ENCODE measurements around the gene PLCB2. TPM values are rescaled to one million over a fixed set of nuclear protein-coding genes. Genes with fewer than 3 reads are reported as not detected.
A peak's percentile ranks its signal among the peaks of the same experiment; 100 is the strongest.

The PLCB2 gene
- total and polyA plus RNA-seq, 2 experiments from 2014 or later = 9.5 to 13.8 TPM

DNA sequence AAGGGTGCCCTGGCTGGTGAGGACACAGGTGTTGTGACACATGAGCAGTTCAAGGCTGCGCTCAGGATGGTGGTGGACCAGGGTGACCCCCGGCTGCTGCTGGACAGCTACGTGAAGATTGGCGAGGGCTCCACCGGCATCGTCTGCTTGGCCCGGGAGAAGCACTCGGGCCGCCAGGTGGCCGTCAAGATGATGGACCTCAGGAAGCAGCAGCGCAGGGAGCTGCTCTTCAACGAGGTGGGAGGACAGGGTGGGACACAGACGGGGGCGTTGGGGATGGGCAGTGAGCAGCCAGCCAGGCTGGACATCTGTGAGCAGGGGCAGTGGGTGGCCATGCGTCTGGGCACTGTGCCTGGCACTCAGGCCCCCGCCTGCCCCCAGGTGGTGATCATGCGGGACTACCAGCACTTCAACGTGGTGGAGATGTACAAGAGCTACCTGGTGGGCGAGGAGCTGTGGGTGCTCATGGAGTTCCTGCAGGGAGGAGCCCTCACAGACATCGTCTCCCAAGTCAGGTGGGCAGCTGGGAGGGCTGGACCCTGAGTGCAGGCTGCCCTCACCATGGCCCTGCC is 35.2 kb downstream of the PLCB2 start:
- Histone ChIP-seq H3K4me3 (no peak overlapping the region), H3K4me1 (ENCODE audit: insufficient read depth) (no peaks in the 10 kb centered on the region), H4K20me1 (replicated peaks; ENCODE audit: insufficient read depth) (no peaks in the 10 kb centered on the region), H2AFZ (no peak overlapping the region), H3K9me2 (ENCODE audit: insufficient read depth) (no peaks in the 10 kb centered on the region), H3K27ac (ENCODE audit: low read depth) (no peak overlapping the region), H3K4me2 (no peak overlapping the region), H3K79me2 (replicated peaks; ENCODE audit: insufficient read depth) (no peaks in the 10 kb centered on the region), H3F3A (replicated peaks; ENCODE audit: low read depth) (no peaks in the 10 kb centered on the region), H3K36me3 (ENCODE audit: insufficient read depth) (no peaks in the 10 kb centered on the region), H3K27me3 (ENCODE audit: insufficient read depth) (no peaks in the 10 kb centered on the region)
- no peak overlapping the region for H3K4me3 Mint-ChIP-seq
- H3K27ac Mint-ChIP-seq = no peak overlapping the region
- no peak for TF ChIP-seq JUNB (IDR thresholded peaks at IDR 0.05; ENCODE audit: unreplicated experiment)
- TF ChIP-seq, protein P1, sequence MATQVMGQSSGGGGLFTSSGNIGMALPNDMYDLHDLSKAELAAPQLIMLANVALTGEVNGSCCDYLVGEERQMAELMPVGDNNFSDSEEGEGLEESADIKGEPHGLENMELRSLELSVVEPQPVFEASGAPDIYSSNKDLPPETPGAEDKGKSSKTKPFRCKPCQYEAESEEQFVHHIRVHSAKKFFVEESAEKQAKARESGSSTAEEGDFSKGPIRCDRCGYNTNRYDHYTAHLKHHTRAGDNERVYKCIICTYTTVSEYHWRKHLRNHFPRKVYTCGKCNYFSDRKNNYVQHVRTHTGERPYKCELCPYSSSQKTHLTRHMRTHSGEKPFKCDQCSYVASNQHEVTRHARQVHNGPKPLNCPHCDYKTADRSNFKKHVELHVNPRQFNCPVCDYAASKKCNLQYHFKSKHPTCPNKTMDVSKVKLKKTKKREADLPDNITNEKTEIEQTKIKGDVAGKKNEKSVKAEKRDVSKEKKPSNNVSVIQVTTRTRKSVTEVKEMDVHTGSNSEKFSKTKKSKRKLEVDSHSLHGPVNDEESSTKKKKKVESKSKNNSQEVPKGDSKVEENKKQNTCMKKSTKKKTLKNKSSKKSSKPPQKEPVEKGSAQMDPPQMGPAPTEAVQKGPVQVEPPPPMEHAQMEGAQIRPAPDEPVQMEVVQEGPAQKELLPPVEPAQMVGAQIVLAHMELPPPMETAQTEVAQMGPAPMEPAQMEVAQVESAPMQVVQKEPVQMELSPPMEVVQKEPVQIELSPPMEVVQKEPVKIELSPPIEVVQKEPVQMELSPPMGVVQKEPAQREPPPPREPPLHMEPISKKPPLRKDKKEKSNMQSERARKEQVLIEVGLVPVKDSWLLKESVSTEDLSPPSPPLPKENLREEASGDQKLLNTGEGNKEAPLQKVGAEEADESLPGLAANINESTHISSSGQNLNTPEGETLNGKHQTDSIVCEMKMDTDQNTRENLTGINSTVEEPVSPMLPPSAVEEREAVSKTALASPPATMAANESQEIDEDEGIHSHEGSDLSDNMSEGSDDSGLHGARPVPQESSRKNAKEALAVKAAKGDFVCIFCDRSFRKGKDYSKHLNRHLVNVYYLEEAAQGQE (IDR thresholded peaks at IDR 0.05; ENCODE audit: unreplicated experiment) = no peak
- TF ChIP-seq, protein P2, sequence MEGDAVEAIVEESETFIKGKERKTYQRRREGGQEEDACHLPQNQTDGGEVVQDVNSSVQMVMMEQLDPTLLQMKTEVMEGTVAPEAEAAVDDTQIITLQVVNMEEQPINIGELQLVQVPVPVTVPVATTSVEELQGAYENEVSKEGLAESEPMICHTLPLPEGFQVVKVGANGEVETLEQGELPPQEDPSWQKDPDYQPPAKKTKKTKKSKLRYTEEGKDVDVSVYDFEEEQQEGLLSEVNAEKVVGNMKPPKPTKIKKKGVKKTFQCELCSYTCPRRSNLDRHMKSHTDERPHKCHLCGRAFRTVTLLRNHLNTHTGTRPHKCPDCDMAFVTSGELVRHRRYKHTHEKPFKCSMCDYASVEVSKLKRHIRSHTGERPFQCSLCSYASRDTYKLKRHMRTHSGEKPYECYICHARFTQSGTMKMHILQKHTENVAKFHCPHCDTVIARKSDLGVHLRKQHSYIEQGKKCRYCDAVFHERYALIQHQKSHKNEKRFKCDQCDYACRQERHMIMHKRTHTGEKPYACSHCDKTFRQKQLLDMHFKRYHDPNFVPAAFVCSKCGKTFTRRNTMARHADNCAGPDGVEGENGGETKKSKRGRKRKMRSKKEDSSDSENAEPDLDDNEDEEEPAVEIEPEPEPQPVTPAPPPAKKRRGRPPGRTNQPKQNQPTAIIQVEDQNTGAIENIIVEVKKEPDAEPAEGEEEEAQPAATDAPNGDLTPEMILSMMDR (conservative IDR thresholded peaks at IDR 0.05; ENCODE audit: low read depth in 2 of 2) = peak in 1 of 2 experiments; percentile 18; a peak in 2 of 4 replicates
- ATAC-seq = peak; percentile 9; the same call in 2 of the 3 replicates
- H3K9me3 Mint-ChIP-seq = no peaks in the 10 kb centered on the region
- peaks cover 19% of the 10 kb centered on the region for H3K27me3 Mint-ChIP-seq (ENCODE audit: insufficient read depth, low read depth, poor library complexity)
- no peak for DNase-seq (ENCODE audit: low spot score)
- H3K36me3 Mint-ChIP-seq (ENCODE audit: low read depth) = no peaks in the 10 kb centered on the region; the same call in 2 of the 3 replicates
- H3K4me1 Mint-ChIP-seq = peaks cover 23% of the 10 kb centered on the region

DNA sequence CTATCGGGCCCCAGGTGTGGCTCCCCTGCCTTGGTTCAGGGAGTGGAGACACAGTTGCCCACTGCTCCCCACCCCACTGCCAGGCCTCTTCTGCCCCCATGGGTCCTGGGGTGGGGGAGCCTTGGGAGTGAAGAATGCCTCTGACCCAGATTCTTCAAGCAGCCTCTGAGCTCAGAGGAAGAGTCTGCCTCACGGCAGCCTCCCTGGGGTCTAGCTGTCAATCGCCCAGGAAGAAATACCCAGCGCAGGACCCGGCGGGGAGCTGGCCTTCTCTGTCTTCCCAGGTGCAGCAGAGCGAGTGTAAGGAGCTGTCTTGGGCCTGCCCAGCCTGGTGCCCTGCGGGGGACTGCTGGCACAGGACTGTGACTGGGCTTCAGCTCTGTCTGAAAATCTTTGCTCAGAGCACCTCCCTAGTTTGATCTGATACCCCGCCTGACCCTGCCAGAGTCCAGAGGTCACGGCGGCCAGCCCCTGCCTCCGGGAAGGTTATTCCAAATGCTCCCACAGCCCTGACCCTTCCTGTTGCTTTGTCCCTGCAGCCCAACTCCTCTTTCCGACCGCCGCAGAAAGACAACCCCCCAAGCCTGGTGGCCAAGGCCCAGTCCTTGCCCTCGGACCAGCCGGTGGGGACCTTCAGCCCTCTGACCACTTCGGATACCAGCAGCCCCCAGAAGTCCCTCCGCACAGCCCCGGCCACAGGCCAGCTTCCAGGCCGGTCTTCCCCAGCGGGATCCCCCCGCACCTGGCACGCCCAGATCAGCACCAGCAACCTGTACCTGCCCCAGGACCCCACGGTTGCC is 35.9 kb downstream of the PLCB2 start:
- Histone ChIP-seq H3K27me3 (ENCODE audit: insufficient read depth) (no peaks in the 10 kb centered on the region), H3K4me3 (no peak overlapping the region), H3K27ac (ENCODE audit: low read depth) (no peak overlapping the region), H3F3A (replicated peaks; ENCODE audit: low read depth) (no peaks in the 10 kb centered on the region), H2AFZ (no peak overlapping the region), H3K9me2 (ENCODE audit: insufficient read depth) (no peaks in the 10 kb centered on the region), H3K4me1 (ENCODE audit: insufficient read depth) (no peaks in the 10 kb centered on the region), H3K36me3 (ENCODE audit: insufficient read depth) (no peaks in the 10 kb centered on the region), H3K4me2 (no peak overlapping the region), H3K79me2 (replicated peaks; ENCODE audit: insufficient read depth) (no peaks in the 10 kb centered on the region), H4K20me1 (replicated peaks; ENCODE audit: insufficient read depth) (no peaks in the 10 kb centered on the region)
- Mint-ChIP-seq H3K27me3 (ENCODE audit: insufficient read depth, low read depth, poor library complexity) (peaks cover 14% of the 10 kb centered on the region), H3K27ac (no peak overlapping the region), H3K9me3 (no peaks in the 10 kb centered on the region), H3K36me3 (ENCODE audit: low read depth) (no peaks in the 10 kb centered on the region; the same call in 2 of the 3 replicates), H3K4me1 (peaks cover 18% of the 10 kb centered on the region), H3K4me3 (no peak overlapping the region)
- ATAC-seq (peak; percentile 4; the same call in 1 of the 3 replicates), DNase-seq (ENCODE audit: low spot score) (no peak)
- TF ChIP-seq NANOG (IDR thresholded peaks at IDR 0.05; ENCODE audit: borderline replicate concordance) (no peak), JUNB (IDR thresholded peaks at IDR 0.05; ENCODE audit: unreplicated experiment) (no peak), POLR2AphosphoS5 (IDR thresholded peaks at IDR 0.05; ENCODE audit: low read depth) (no peak), EZH2 (IDR thresholded peaks at IDR 0.05; ENCODE audit: low read depth, unreplicated experiment) (no peak), CREB1 (CRISPR knock-in tag; IDR thresholded peaks at IDR 0.05; ENCODE audit: low read depth) (no peak), ZNF331 (CRISPR knock-in tag; IDR thresholded peaks at IDR 0.05; ENCODE audit: low read depth) (no peak)
- TF ChIP-seq, protein P3, sequence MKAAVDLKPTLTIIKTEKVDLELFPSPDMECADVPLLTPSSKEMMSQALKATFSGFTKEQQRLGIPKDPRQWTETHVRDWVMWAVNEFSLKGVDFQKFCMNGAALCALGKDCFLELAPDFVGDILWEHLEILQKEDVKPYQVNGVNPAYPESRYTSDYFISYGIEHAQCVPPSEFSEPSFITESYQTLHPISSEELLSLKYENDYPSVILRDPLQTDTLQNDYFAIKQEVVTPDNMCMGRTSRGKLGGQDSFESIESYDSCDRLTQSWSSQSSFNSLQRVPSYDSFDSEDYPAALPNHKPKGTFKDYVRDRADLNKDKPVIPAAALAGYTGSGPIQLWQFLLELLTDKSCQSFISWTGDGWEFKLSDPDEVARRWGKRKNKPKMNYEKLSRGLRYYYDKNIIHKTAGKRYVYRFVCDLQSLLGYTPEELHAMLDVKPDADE (IDR thresholded peaks at IDR 0.05) = no peak
- TF ChIP-seq, protein P2 (conservative IDR thresholded peaks at IDR 0.05; ENCODE audit: low read depth in 2 of 2) = no peak

Measured in GM23338 (cell line).